ENCODE data around the gene SAFB2. TPM values are rescaled to one million over a fixed set of nuclear protein-coding genes. Genes with fewer than 3 reads are reported as not detected.

The SAFB2 gene
- polyA plus RNA-seq, 1 of the 3 experiments (the other 2 are of a cell fraction): 37.7 TPM

GRCh38 chr19:5586300-5587070, 36.1 kb downstream of the SAFB2 start:
- H3K4me3 ChIP-seq (ENCODE audit: low read depth in 2 of 2, low read length in 1 of 2): no peak overlapping the region
- H3K36me3 ChIP-seq (replicated peaks in 1 of 2; ENCODE audit: control insufficient read depth in 1 of 2, insufficient read depth in 2 of 2, low read length in 1 of 2): peaks cover 0 to 51% of the 10 kb centered on the region in 2 experiments
- no peak overlapping the region for H3K9ac ChIP-seq
- ChIA-PET POLR2A (no interaction called here), CTCF (no interaction called here)
- H3K4me1 ChIP-seq (ENCODE audit: control insufficient read depth in 1 of 2, insufficient read depth in 2 of 2, low read depth in 1 of 2, low read length in 1 of 2): no peaks in the 10 kb centered on the region; a peak in 1 of 4 replicates
- H3K27me3 ChIP-seq (ENCODE audit: insufficient read depth): no peaks in the 10 kb centered on the region
- no peak overlapping the region for H3K4me2 ChIP-seq
- H4K20me1 ChIP-seq (ENCODE audit: insufficient read depth): no peaks in the 10 kb centered on the region
- H3K79me2 ChIP-seq (ENCODE audit: insufficient read depth): no peaks in the 10 kb centered on the region
- no peaks in the 10 kb centered on the region for H3K9me2 ChIP-seq
- no peak for TF ChIP-seq ZBTB33 (IDR thresholded peaks at IDR 0.05; ENCODE audit: borderline replicate concordance, low read depth)
- no peak for TF ChIP-seq FOXM1 (IDR thresholded peaks at IDR 0.05; ENCODE audit: low read depth)
- no peak for TF ChIP-seq JUND (IDR thresholded peaks at IDR 0.05)
- no peak for TF ChIP-seq FOSL2 (IDR thresholded peaks at IDR 0.05; ENCODE audit: borderline replicate concordance, low read depth)
- no peak for TF ChIP-seq EP300 (IDR thresholded peaks at IDR 0.05; ENCODE audit: borderline replicate concordance in 1 of 2, low read depth in 1 of 2, low read length in 1 of 2)
- no peak for TF ChIP-seq NRF1 (IDR thresholded peaks at IDR 0.05; ENCODE audit: low read depth, low read length)
- TF ChIP-seq MEF2A (IDR thresholded peaks at IDR 0.05; ENCODE audit: borderline replicate concordance, low read depth): no peak
- no peak for TF ChIP-seq SIN3A (IDR thresholded peaks at IDR 0.05; ENCODE audit: borderline replicate concordance, low read depth, low read length)
- no peak for TF ChIP-seq GATA2 (CRISPR knock-in tag; IDR thresholded peaks at IDR 0.05)
- no peak for TF ChIP-seq CTCF (IDR thresholded peaks at IDR 0.05)
- TF ChIP-seq NFIC (IDR thresholded peaks at IDR 0.05; ENCODE audit: borderline replicate concordance): no peak
- TF ChIP-seq RCOR1 (IDR thresholded peaks at IDR 0.05; ENCODE audit: low read length): no peak
- no peak for TF ChIP-seq IRF3 (IDR thresholded peaks at IDR 0.05; ENCODE audit: low read depth, low read length)
- TF ChIP-seq REST (IDR thresholded peaks at IDR 0.05; ENCODE audit: low read depth, low read length): no peak
- TF ChIP-seq MAX (IDR thresholded peaks at IDR 0.05; ENCODE audit: low read depth): no peak
- TF ChIP-seq USF2 (IDR thresholded peaks at IDR 0.05; ENCODE audit: borderline replicate concordance, low read depth, low read length): no peak
- no peak for TF ChIP-seq MXI1 (IDR thresholded peaks at IDR 0.05; ENCODE audit: low read depth, low read length)
- no peak for TF ChIP-seq TAF1 (IDR thresholded peaks at IDR 0.05; ENCODE audit: borderline replicate concordance, low read depth, low read length)
- TF ChIP-seq RFX5 (IDR thresholded peaks at IDR 0.05; ENCODE audit: low read length): no peak
- 96% methylated on average over 17 of the region's 26 CpGs for WGBS (ENCODE audit: low lambda C conversion rate)
- DNase-seq: no peak
- H3K27ac ChIP-seq (ENCODE audit: low read depth in 2 of 2, low read length in 1 of 2): no peak overlapping the region; a peak in 1 of 4 replicates
- H2AFZ ChIP-seq (ENCODE audit: low read depth): no peak overlapping the region
- H3K9me3 ChIP-seq: no peaks in the 10 kb centered on the region
- H3F3A ChIP-seq (replicated peaks; ENCODE audit: insufficient read depth): no peaks in the 10 kb centered on the region
